ENCODE measurements around the gene PDXP.
"Not testable (repeated sequence)": the region's sequence is repeated elsewhere in the genome, so short reads cannot be mapped to it uniquely, and the experiment has no call there.

PDXP gene

GRCh38 chr22:37674951-37675929 is 16.7 kb downstream of the PDXP start, which contains the start of gene LGALS1:
Gene LGALS1 (plus strand): TSS chr22:37675636. CDS start chr22:37675703, 67 bp downstream.
- peak; percentile 98 for DNase-seq (ENCODE audit: low spot score)

GRCh38 chr22:37675930-37676735 is 17.6 kb downstream of the PDXP start:
- no peak for DNase-seq (ENCODE audit: low spot score)

DNA sequence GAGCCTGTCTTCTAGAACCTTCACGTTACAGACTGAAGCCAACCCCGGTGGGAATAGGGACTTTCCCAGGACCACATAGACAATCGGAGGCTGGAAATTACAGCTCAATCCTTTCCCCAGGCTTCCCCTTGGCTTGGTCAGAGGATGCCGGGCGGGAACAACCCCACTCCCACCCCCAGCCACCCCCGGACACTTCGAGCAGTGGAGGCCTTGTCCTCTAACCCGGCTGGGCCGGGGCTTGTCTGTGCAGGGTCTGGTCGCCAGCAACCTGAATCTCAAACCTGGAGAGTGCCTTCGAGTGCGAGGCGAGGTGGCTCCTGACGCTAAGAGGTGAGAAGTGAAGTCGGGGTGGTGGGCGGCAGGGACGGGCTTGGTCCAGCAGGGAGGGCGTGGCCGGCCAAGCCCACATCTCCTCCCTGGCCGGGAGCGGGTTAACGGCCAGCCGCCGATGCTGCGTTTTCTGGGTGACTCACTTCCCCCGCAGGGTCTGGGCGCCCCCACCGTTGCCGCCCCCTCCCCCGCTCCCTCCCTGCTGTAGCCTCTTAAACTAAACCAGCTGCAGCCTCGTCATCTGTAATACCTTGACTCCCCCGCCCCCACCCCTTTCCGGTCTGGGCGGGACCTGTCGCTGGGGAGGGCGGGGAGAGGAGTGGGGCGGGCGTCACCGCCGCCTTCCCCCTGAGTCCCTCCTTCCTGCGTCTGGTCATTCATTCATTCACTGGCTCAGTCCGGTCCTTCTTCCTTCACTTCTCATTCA is 18.4 kb downstream of the PDXP start:
- peak; percentile 81 for DNase-seq (ENCODE audit: low spot score)

DNA sequence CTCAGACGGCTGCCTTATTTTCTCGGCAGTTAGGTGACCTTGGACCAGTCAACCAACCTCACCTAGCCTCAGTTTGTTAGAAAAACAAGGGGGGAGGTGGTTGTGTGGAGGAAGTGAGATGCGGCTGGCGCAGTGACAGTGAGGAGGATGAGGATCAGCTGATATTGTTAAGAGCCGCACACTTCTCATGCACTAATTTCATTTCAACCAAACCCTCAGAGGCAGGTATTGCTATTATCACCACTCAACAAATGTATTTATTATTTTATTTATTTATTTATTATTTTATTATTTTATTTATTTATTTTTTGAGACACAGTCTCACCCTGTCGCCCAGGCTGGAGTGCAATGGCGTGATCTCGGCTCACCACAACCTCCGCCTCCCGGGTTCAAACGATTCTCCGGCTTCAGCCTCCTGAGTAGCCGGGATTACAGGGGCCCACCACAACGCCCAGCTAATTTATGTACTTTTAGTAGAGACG is 19.0 kb downstream of the PDXP start:
- DNase-seq (ENCODE audit: low spot score), result no peak

DNA sequence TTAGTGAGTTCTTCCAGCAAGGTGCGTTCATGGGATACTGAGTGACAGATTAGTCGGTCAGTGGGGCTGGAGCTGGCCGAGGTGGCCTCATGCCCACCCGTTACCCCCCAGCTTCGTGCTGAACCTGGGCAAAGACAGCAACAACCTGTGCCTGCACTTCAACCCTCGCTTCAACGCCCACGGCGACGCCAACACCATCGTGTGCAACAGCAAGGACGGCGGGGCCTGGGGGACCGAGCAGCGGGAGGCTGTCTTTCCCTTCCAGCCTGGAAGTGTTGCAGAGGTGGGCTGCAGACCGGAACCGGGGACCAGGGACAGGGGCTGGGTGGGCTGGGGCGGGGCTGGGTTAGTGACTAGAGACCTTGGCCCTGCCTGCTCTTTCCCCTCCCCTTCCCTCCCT is 19.8 kb downstream of the PDXP start:
- no peak for DNase-seq (ENCODE audit: low spot score)

- no peak for DNase-seq (ENCODE audit: low spot score)
These were observed 21.1 kb downstream of the PDXP start for GRCh38 chr22:37679670-37680069.

DNA sequence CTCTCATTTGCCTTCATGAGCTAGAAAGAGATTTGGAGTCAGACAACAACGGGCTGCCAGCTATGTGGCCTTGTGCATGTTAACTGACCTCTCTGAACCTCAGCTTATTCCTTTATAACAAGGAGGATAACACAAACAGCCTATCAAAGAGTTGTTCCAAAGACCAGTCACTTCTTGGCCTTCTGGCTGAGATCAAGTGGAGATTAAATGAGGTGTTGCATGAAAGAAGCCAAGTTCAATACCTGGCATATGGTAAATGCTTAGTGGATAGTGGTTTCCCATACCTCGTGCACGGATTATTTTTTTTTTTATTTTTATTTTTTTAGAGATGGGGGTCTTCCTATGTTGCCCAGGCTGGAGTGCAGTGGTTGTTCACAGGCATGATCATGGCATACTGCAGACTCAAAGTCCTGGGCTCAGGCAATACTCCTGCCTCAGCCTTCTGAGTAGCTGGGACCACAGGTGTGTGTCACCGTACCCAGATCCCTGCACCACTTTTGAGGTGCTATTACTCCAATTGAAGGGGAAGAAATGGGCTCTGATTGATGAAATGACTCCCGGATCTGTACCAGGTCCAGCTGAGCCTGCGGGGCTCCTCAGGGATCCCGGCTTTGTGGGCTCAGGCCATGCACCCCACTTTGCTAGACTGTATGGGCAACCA is 21.8 kb downstream of the PDXP start:
- no peak for DNase-seq (ENCODE audit: low spot score)

GRCh38 chr22:37681001-37681424 is 22.5 kb downstream of the PDXP start:
- DNase-seq (ENCODE audit: low spot score), result peak; percentile 11

DNA sequence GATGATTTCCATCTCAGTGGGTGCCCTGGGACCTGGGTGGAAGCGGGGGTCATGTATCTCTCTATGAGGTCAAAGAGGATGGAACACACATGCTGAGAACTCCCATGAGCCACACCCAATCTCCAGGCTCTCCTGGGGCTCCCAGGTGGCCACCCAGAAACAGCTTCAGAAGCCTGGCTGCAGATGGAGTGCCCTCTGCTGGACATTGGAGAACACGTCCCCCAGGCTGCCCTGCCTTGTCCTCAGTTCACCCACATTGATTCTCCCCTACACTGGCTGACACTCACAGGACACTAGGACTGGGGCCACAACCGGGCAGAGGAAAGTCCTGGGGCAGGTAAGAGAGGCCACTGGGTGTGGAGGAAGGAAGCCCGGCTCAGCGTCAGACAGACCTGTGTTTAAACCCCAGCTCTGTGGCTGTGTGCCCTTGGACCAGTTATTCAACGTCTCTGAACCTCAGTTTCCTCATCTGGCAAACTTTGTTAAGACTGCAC is 23.1 kb downstream of the PDXP start:
- DNase-seq (ENCODE audit: low spot score), result peak; percentile 76

DNA sequence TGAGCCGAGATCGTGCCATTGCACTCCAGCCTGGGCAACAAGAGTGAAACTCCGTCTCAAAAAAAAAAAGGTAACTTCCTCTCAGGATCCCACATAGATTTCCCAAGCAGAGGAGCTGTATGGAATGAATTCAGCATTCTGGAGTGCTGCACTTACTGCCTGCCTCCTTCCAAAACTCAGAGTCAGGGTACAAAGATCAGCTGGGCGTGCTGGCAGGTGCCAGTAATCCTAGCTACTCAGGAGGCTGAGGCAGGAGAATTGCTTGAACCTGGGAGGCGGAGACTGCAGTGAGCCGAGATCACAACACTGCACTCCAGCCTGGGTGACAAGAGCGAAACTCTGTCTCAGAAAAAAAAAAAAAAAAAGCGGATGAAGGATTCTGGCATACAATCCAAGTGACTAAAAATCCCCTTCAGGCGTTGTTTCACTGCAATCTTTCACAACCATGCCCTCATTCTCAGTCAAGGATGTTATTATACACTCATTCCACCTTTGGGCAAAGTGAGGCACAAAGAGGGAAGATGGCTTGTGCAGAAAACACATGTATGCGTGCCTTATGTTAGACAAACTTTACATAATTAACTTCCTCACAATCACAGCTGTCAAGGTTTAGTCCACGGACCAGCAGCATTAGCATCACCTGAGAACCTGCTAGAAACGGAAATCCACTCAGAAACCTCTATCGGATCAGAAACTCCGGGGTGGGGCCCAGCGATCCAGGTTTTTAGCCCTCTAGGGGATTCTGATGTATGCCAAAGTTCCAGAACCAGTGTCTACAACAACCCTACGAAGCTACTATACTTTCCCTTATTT is 26.5 kb downstream of the PDXP start:
- DNase-seq (ENCODE audit: low spot score), result no peak

- DNase-seq (ENCODE audit: low spot score), result peak; percentile 82
These were observed 27.8 kb downstream of the PDXP start, which contains the start of gene NOL12 for GRCh38 chr22:37686002-37686982. Gene NOL12 (plus strand): TSS chr22:37686343. CDS start chr22:37686393, 50 bp downstream.

DNA sequence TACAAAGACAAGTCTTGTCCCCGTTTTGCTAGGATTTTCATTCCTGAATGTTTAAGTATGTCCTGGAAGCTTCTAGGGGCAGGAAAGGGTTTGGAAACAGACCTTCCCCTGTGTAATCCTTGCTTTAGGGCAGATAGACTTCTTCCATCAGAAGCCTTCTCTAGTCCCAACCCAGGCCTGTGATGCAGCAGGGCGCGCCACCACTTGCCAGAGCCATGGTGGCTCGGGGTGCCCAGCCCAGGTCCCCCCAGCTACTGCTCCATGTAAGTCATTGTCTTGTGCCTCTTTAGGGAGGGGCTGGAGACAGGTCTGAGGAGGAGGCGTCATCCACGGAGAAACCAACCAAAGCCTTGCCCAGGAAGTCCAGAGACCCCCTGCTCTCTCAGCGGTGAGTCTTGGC is 31.9 kb downstream of the PDXP start:
- no peak for DNase-seq (ENCODE audit: low spot score)

DNA sequence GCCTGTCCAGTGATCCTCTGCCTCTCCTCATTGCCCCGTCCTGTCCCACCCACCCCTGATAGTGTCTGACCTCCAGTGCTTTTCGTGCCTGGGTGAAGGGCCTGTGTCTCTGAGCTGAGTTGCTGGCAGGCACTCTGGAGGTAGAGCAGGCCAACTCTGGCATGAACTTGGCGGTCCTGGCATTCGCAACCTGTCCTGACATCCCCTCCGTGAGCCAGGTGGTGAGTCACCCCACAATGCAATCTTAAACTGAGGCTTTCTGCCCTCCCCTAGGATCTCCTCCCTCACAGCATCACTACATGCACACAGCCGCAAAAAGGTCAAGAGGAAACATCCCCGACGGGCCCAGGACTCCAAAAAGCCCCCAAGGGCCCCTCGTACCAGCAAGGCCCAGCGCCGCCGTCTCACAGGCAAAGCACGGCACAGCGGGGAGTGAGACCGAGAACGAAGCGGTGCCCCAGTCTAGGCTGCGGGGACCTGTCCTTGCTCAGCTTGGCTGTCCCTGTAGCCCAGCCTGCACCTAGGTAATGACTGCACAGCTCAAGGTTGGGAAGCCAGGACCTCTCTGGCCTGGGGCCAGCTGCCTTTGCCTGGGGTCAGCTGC is 32.5 kb downstream of the PDXP start:
- no peak for DNase-seq (ENCODE audit: low spot score)

DNA sequence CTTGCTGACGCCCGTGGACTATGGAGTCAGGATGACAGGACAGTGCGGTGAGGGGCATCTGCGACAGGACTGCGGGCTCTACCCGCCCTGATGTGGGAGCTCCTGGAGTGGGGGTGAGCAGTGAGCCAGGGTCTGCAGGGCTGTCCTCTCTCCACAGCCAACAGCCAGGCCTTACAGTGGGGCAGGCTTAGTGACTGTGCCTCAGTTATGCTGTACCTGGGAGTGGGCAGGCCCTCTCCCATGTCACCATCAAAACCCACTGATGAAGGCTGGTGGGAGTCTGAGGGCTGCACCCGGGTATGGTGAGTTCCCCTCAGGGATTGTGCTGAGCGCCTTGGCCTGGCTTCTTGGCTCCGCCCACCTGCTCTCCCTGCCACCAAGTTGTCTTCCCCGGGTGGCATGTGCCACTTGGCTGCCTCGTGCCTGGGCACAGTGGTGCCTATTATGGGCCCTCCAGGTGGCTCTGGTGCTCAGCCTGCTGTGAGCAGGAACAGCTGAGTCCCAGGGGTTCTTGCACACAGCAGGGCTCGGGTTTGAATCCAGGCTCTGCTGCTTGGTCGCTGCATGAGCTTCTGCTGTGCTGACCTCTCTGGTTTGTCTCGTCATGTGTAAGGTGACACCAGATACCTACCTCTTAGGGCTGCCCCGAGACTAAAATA is 34.2 kb downstream of the PDXP start:
- DNase-seq (ENCODE audit: low spot score), result no peak

DNA sequence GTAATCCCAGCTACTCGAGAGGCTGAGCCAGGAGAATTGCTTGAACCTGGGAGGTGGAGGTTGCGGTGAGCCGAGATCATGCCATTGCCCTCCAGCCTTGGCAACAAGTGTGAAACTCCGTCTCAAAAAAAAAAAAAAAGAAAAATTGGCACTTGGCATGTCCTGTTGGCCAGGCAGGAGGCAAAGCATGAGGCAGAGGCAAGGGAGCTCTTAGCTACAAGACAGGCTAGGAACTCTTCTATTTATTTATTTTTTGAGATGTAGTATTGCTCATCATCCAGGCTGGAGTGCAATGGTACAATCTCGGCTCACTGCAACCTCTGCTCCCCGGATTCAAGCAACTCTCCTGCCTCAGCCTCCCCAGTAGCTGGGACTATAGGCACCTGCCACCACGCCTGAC is 35.6 kb downstream of the PDXP start:
- not testable (repeated sequence) for DNase-seq (ENCODE audit: low spot score)

DNA sequence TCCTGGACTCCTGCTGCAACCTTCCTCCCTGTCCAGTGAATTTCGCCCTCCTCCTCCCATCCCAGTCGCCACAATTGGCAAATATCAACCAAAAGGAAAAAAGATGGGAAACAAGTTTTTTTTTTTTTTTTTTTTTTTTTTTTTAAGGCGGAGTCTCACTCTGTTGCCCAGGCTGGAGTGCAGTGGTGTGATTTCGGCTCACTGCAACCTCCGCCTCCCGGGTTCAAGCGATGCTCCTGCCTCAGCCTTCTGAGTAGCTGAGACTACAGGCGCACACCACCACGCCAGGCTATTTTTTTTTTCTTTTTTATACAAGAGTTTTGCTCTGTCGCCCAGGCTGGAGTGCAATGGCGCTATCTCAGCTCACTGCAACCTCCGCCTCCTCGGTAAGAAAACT is 37.7 kb downstream of the PDXP start:
- not testable (repeated sequence) for DNase-seq (ENCODE audit: low spot score)

DNA sequence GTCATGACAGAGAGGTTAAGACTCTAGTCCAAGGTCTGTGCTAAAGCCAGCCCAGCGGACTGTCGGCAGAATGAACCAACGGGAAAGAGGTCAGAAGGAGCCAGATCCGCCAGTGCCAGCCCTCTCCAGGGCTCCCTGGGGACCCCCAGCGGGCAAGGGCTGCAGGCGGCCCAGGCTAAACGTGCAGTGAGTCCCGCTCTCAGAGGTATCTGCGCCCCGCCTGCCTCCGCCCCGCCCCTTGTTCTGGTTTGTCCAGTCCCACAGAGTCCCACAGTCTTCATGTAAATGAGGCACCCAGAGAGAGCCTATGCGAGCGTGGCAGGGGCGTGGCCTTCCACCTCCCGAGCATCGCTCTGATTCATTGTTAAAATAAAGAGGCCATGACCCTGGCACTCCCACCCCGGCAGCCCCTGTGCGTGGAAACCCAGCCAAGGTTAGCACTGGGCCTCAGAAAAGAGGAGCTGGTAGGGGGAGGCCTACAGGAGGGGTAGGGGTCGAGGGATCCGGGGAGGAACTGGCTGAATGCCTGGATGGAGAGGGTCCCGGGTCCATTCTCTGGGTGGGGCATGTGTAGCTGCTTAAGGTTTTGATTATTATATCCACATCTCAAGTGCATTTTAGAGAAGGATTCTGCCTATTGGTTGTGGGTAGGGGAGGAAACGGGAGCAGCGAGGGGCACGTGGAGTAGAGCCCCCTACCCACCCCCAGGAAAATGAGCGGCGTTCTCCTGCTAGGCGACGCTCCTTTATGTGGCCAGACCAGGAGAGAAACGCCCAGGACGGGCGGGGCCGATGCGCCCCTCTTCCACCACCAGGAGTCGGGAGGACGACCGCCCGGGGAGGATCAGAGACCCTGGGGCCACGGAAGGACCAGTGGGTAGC is 38.4 kb downstream of the PDXP start, which contains the start of gene TRIOBP:
TRIOBP (plus strand) TSS at position 392 of the 881 bp plus-strand sequence. CDS start 4,318 bp downstream, outside the sequence.
- peak; percentile 97 for DNase-seq (ENCODE audit: low spot score)

All from AG08395 (cell line).